K562 (cell line): ENCODE results near the gene SLC2A6. TPM values are rescaled to one million over a fixed set of nuclear protein-coding genes. Genes with fewer than 3 reads are reported as not detected.
A peak's percentile ranks its signal among the peaks of the same experiment; 100 is the strongest.

ENCODE experiments used
- ATAC-seq: fragments of 200-7000 bp; cut with Tn5 transposase; 3 replicates; pipeline ENCODE4 v1.9.1; 2020; ENCODE audit warnings: moderate library complexity
- BruUV-seq: library from RNA; stranded (reverse); fragments of 400-500 nt; replicated peaks from 2 replicates; lab custom pipeline; 2021; lab: Mats Ljungman, UMichigan
- CTCF ChIA-PET: fragments of 300-600 bp; formaldehyde crosslinking; extraction: SDS; loops from one replicate; lab custom pipeline; 2021; ENCODE audit warnings: low intra/inter-chr PET ratio; lab: Yijun Ruan, JAX
- POLR2A ChIA-PET: fragments of 300-600, 350-650 bp; sonication (Branson Sonifier 250); formaldehyde crosslinking; extraction: SDS; loops from one replicate; lab custom pipeline; 2021; ENCODE audit warnings: antibody characterized with exemption, inconsistent platforms; lab: Yijun Ruan, JAX
- DNase-seq, 4 experiments: peaks; one replicate each; pipeline versions ENCODE4 v3.0.0 to v3.0.0-alpha.2; 2011 to 2018; ENCODE audit warnings: low spot score in 3 of 4, mixed read lengths in 3 of 4; ENCODE audit errors: extremely low read depth in 1 of 4
- FAIRE-seq: peaks from 2 replicates; lab custom pipeline; 2011; peaks lifted over from hg19 to GRCh38; lab: Jason Lieb, UNC
- H2AFZ ChIP-seq: 2 replicates; pipeline ENCODE4 v1.6.0; 2011; ENCODE audit warnings: low read depth, low read length, control low read depth, inconsistent platforms
- H3K27ac ChIP-seq: fragments of 200-600 bp; 3 replicates; pipeline ENCODE4 v1.8.0; 2011; ENCODE audit warnings: low read depth, mild to moderate bottlenecking, control low read depth, inconsistent platforms, low read length, moderate library complexity, mixed read lengths; ENCODE audit errors: extremely low read depth
- H3K27me3 ChIP-seq, 2 experiments: fragments of 300-600 bp in 1 of 2; 2 replicates in 1 of 2; 3 replicates in 1 of 2; pipeline versions ENCODE4 v1.6.0 to v1.8.0; 2011; ENCODE audit warnings: inconsistent platforms in 2 of 2, low read length in 2 of 2, mild to moderate bottlenecking in 1 of 2, mixed read lengths in 1 of 2, moderate library complexity in 1 of 2; ENCODE audit not compliant: control insufficient read depth in 2 of 2, insufficient read depth in 2 of 2
- H3K36me3 ChIP-seq: fragments of 300-600 bp; 3 replicates; pipeline ENCODE4 v1.8.0; 2011; ENCODE audit warnings: mild to moderate bottlenecking, low read length, inconsistent platforms; ENCODE audit not compliant: control insufficient read depth, insufficient read depth
- H3K4me1 ChIP-seq, 2 experiments: fragments of 200-600 bp in 1 of 2; replicated peaks in 1 of 2; 2 replicates in 1 of 2; 3 replicates in 1 of 2; pipeline versions ENCODE4 v1.5.1 to v1.8.0; 2011; ENCODE audit warnings: inconsistent platforms in 2 of 2, low read length in 2 of 2, mild to moderate bottlenecking in 1 of 2, mixed read lengths in 1 of 2, moderate library complexity in 1 of 2; ENCODE audit not compliant: control insufficient read depth in 2 of 2, insufficient read depth in 2 of 2
- H3K4me2 ChIP-seq: 2 replicates; pipeline ENCODE4 v1.6.1; 2011; ENCODE audit warnings: low read length, control low read depth, inconsistent platforms, mixed read lengths; ENCODE audit not compliant: insufficient read depth
- H3K4me3 ChIP-seq: fragments of 200-600 bp; sonication (generic), shearing (Covaris generic); 2 replicates; pipeline ENCODE4 v1.5.1; 2016; ENCODE audit warnings: control low read depth, inconsistent platforms
- H3K79me2 ChIP-seq: fragments of 200-600 bp; 3 replicates; pipeline ENCODE4 v1.8.0; 2011; ENCODE audit warnings: low read length, inconsistent platforms; ENCODE audit not compliant: control insufficient read depth, insufficient read depth
- H3K9ac ChIP-seq, 2 experiments: 2 replicates each; pipeline versions ENCODE4 v1.6.0 to v1.6.1; 2011; ENCODE audit warnings: low read depth in 2 of 2, low read length in 2 of 2, control low read depth in 1 of 2, inconsistent platforms in 1 of 2, mild to moderate bottlenecking in 1 of 2, mixed read lengths in 1 of 2; ENCODE audit not compliant: insufficient read depth in 1 of 2
- H3K9me1 ChIP-seq: one replicate; pipeline ENCODE4 v1.6.0; 2011; ENCODE audit warnings: inconsistent platforms, mild to moderate bottlenecking, low read length, moderate library complexity; ENCODE audit not compliant: control insufficient read depth, insufficient read depth
- H3K9me3 ChIP-seq: replicated peaks from 2 replicates; pipeline ENCODE4 v1.5.1; 2011; ENCODE audit warnings: low read depth, low read length, inconsistent platforms; ENCODE audit not compliant: control insufficient read depth, insufficient read depth
- H4K20me1 ChIP-seq: replicated peaks from 2 replicates; pipeline ENCODE4 v1.6.1; 2011; ENCODE audit warnings: low read length, inconsistent platforms, mixed read lengths; ENCODE audit not compliant: control insufficient read depth, insufficient read depth
- CTCF ChIP-seq, 3 experiments: IDR thresholded peaks in 2 of 3; conservative IDR thresholded peaks in 1 of 3; 2 replicates each; pipeline ENCODE4 v1.5.1; 2011 to 2012; ENCODE audit warnings: low read length in 3 of 3, mild to moderate bottlenecking in 3 of 3, control low read depth in 2 of 3, improper control_type of control experiment in 1 of 3, inconsistent platforms in 1 of 3, low read depth in 1 of 3, mixed read lengths in 1 of 3, moderate library complexity in 1 of 3; ENCODE audit not compliant: insufficient read depth in 2 of 3
- NCOA2 ChIP-seq, 2 experiments: fragments of 450-650 bp; IDR thresholded peaks; 2 replicates each; pipeline ENCODE4 v1.6.1; 2018; ENCODE audit warnings: mild to moderate bottlenecking in 2 of 2, moderate library complexity in 1 of 2; ENCODE audit not compliant: partially characterized antibody in 2 of 2
- RAD21 ChIP-seq, 2 experiments: fragments of 250-450 bp in 1 of 2; fragments of 450-650 bp in 1 of 2; sonication (Bioruptor Pico) in 1 of 2; formaldehyde crosslinking in 1 of 2; IDR thresholded peaks in 1 of 2; conservative IDR thresholded peaks in 1 of 2; 2 replicates each; pipeline versions ENCODE4 v1.4.0 to v1.8.0; 2020 to 2022; ENCODE audit warnings: mild to moderate bottlenecking in 2 of 2, moderate library complexity in 1 of 2
- SMAD2 ChIP-seq: fragments of 150-350 bp; IDR thresholded peaks from 2 replicates; pipeline ENCODE4 v1.6.1; 2014; ENCODE audit warnings: low read depth, mild to moderate bottlenecking, low read length
- SOX6 ChIP-seq: fragments of 450-650 bp; IDR thresholded peaks from 2 replicates; pipeline ENCODE4 v1.6.1; 2014; ENCODE audit warnings: mild to moderate bottlenecking
- STAG1 ChIP-seq: sonication (generic); formaldehyde crosslinking; IDR thresholded peaks from 2 replicates; pipeline ENCODE4 v1.5.0; 2020; ENCODE audit warnings: missing genetic modification reagents, borderline replicate concordance
- TFAP4 ChIP-seq: sonication (generic); formaldehyde crosslinking; IDR thresholded peaks from 2 replicates; pipeline ENCODE4 v1.8.0; 2022; ENCODE audit warnings: missing genetic modification reagents, mild to moderate bottlenecking, moderate library complexity, borderline replicate concordance
- ZFP1 ChIP-seq: fragments of 450-650 bp; formaldehyde crosslinking; IDR thresholded peaks from 2 replicates; pipeline ENCODE4 v1.4.0; 2020; ENCODE audit warnings: mild to moderate bottlenecking, mixed read lengths
- ZNF121 ChIP-seq: sonication (generic); formaldehyde crosslinking; conservative IDR thresholded peaks from 2 replicates; pipeline ENCODE4 v1.8.0; 2022; ENCODE audit warnings: missing genetic modification reagents
- WGBS: fragments of 100-300 bp; shearing (Covaris generic); methylation state at CpG from one replicate; pipeline ENCODE4 v1.1.6; 2016; ENCODE audit warnings: low coverage, mixed read lengths; ENCODE audit not compliant: insufficient coverage; ENCODE audit errors: missing lambda C conversion rate; 5-methylcytosine and 5-hydroxymethylcytosine counted together
- in situ Hi-C: fragments of 300-500 bp; cut with MboI; formaldehyde crosslinking; loops from 4 replicates; pipeline ENCODE4 v1.15.0; 2018; ENCODE audit warnings: inconsistent platforms, mixed read lengths
- intact Hi-C: fragments of 100-400 bp; cut with micrococcal nuclease; formaldehyde crosslinking; loops from 2 replicates; pipeline ENCODE4 v1.14.2; 2022
- polyA plus RNA-seq, 8 experiments: library from polyadenylated mRNA; depleted of rRNA in 4 of 8; stranded (reverse) in 5 of 8; unstranded in 3 of 8; fragments of >200 nt; fragmentation: Nextera tagmentation in 2 of 8; fragmentation: Illumina TruSeq in 1 of 8; extraction: Ambion mirVana in 2 of 8; extraction: Trizol in 1 of 8; gene quantifications; 2 replicates each; pipeline versions ENCODE4 v1.2.1 to v1.2.3, GENCODE V29; 2011 to 2014; ENCODE audit warnings: inconsistent platforms in 1 of 8, missing spikeins in 1 of 8
- total RNA-seq, 7 experiments: library from RNA; depleted of rRNA in 6 of 7; stranded (reverse); fragments of >200 nt in 6 of 7; fragmentation: Illumina TruSeq in 2 of 7; extraction: Trizol in 2 of 7; gene quantifications; 2 replicates each; pipeline versions ENCODE4 v1.2.1 to v1.2.3, GENCODE V29; 2011 to 2021; ENCODE audit warnings: low replicate concordance in 1 of 7

SLC2A6 gene
- total and polyA plus RNA-seq, 9 of the 15 experiments (the other 6 are each of a cell fraction or from before 2014, with no cell fraction given): 0.04 to 0.38 (median 0.09) TPM; not detected in 3

- H3K4me3 ChIP-seq: no peak overlapping the region
- no peak overlapping the region for H2AFZ ChIP-seq
- H3K27ac ChIP-seq: no peak overlapping the region
- ChIA-PET CTCF (no interaction called here), POLR2A (interaction anchor here (1.3 kb wide), 1 partner anchor 91 kb away, joined by 7 read pairs; the partner anchor contains the start of genes MED22 and RPL7A)
- no peaks in the 10 kb centered on the region for H3K79me2 ChIP-seq
- DNase-seq: no peak
- H3K9ac ChIP-seq: no peak overlapping the region
- BruUV-seq: no TSS peak
- H4K20me1 ChIP-seq: peaks cover 16% of the 10 kb centered on the region; the same call in 1 of the 2 replicates
- H3K4me1 ChIP-seq: peaks cover 0 to 22% of the 10 kb centered on the region in 2 experiments; a peak in 2 of 5 replicates
- TF ChIP-seq SMAD2 (no peak), SOX6 (no peak)
- FAIRE-seq: no peak
- H3K36me3 ChIP-seq: no peaks in the 10 kb centered on the region
- ATAC-seq: no peak
- H3K27me3 ChIP-seq: peaks cover 51 to 90% of the 10 kb centered on the region in 2 experiments
- H3K9me3 ChIP-seq: no peaks in the 10 kb centered on the region
- H3K9me1 ChIP-seq: peaks cover 3% of the 10 kb centered on the region
- in situ Hi-C loops (no loop called here), intact Hi-C loops (no loop called here)
- H3K4me2 ChIP-seq: no peak overlapping the region
- 20% methylated on average over 4 of the region's 4 CpGs for WGBS
Measured at GRCh38 chr9:133439337-133439736, 39.6 kb downstream of the SLC2A6 start.

GRCh38 chr9:133437753-133438531, 41.0 kb downstream of the SLC2A6 start:
- in situ Hi-C loops (no loop called here), intact Hi-C loops (no loop called here)
- 0 out of 2 replicates have a peak, but pooled peaks cover 12% of the 10 kb centered on the region for H4K20me1 ChIP-seq
- ChIA-PET CTCF (interaction anchor here (0.8 to 1.0 kb wide), 2 partner anchors 34 to 48 kb away, joined by 3 read pairs; no protein-coding TSS in a partner anchor), POLR2A (interaction anchor here (0.6 to 1.1 kb wide), 2 partner anchors 25 to 64 kb away, joined by 4 read pairs; no protein-coding TSS in a partner anchor)
- peaks cover 0 to 17% of the 10 kb centered on the region in 2 experiments; a peak in 2 of 5 replicates for H3K4me1 ChIP-seq
- peak overlapping the region in 1 of 2 experiments; percentile 19; a peak in 1 of 4 replicates for H3K9ac ChIP-seq
- H3K4me3 ChIP-seq: no peak overlapping the region
- H3K36me3 ChIP-seq: no peaks in the 10 kb centered on the region
- WGBS: 12% methylated on average over 17 of the region's 20 CpGs
- peaks cover 3% of the 10 kb centered on the region for H3K9me1 ChIP-seq
- peak; percentile 81 for ATAC-seq
- H2AFZ ChIP-seq: no peak overlapping the region
- no peak overlapping the region for H3K4me2 ChIP-seq
- H3K79me2 ChIP-seq: no peaks in the 10 kb centered on the region
- peak; percentile 55 to 64 (median 59) for DNase-seq
- FAIRE-seq: no peak
- H3K27me3 ChIP-seq: peaks cover 43 to 85% of the 10 kb centered on the region in 2 experiments
- no peak overlapping the region for H3K27ac ChIP-seq
- no TSS peak for BruUV-seq
- H3K9me3 ChIP-seq: no peaks in the 10 kb centered on the region
- TF ChIP-seq STAG1 (CRISPR knock-in tag): peak; percentile 15; the same call in 1 of the 2 replicates
- TF ChIP-seq NCOA2 (IDR thresholded peaks at IDR 0.05; ENCODE audit: partially characterized antibody in 2 of 2): no peak
- TF ChIP-seq ZNF121: peak; percentile 59; the same call in 1 of the 2 replicates
- TF ChIP-seq ZFP1 (CRISPR knock-in tag): no peak
- peak in 1 of 2 experiments; percentile 65; a peak in 2 of 4 replicates for TF ChIP-seq RAD21 (CRISPR knock-in tag; conservative IDR thresholded peaks at IDR 0.05 in 1 of 2, IDR thresholded peaks at IDR 0.05 in 1 of 2)
- TF ChIP-seq TFAP4 (CRISPR knock-in tag): no peak
- TF ChIP-seq CTCF (IDR thresholded peaks at IDR 0.05 in 2 of 3, conservative IDR thresholded peaks at IDR 0.05 in 1 of 3; ENCODE audit: insufficient read depth in 2 of 3, low read depth in 1 of 3, low read length in 3 of 3): peak; percentile 57 to 66 (median 57)
